Central memory CD8-positive, alpha-beta T cell (primary cell): ENCODE results near the gene PRR20E.

Experiments
- ATAC-seq: fragments of 150-1000 bp; cut with Tn5 transposase; replicated peaks from 2 replicates; pipeline ENCODE4 v1.10.0; 2022; ENCODE audit warnings: mild to moderate bottlenecking, moderate FRiP score, moderate number of reproducible peaks; ENCODE audit not compliant: poor library complexity, severe bottlenecking; ENCODE audit errors: extremely low read depth
- DNase-seq, 2 donors: peaks; one replicate each; pipeline ENCODE4 v3.0.0; 2021; ENCODE audit warnings: low spot score in 2 of 2
- H3K27ac Mint-ChIP-seq: one replicate; pipeline ENCODE4 v1.8.0; 2022; ENCODE audit warnings: low read depth, mild to moderate bottlenecking, moderate library complexity, mixed read lengths
- H3K27me3 Mint-ChIP-seq: one replicate; pipeline ENCODE4 v1.8.0; 2022; ENCODE audit warnings: mixed read lengths
- H3K36me3 Mint-ChIP-seq: one replicate; pipeline ENCODE4 v1.8.0; 2022; ENCODE audit warnings: mild to moderate bottlenecking, moderate library complexity, mixed read lengths; ENCODE audit not compliant: insufficient read depth
- H3K4me1 Mint-ChIP-seq: one replicate; pipeline ENCODE4 v1.8.0; 2022; ENCODE audit warnings: mixed read lengths
- H3K4me3 Mint-ChIP-seq: one replicate; pipeline ENCODE4 v1.8.0; 2022; ENCODE audit warnings: mild to moderate bottlenecking, moderate library complexity, mixed read lengths
- H3K9me3 Mint-ChIP-seq: one replicate; pipeline ENCODE4 v1.8.0; 2022; ENCODE audit warnings: mixed read lengths

Gene PRR20E

DNA sequence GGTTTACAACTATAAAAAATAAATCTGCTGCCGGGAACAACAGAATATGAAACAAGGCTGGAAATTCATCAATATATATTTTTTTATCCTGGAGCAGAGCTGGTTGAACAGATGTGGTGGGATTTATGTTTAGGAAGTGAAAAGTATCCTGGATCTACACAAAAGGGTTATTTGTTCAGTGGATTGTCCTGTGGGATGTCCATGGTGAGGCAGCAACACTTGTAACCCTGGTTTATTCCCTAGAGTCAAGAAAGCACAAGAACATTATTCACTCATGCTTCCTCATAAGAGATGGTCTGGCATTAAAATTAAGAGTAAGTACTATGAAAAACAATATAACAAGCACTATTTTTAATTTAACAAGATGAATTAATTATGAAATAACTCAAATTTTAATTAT is 46.0 kb downstream of the PRR20E start:
- no peaks in the 10 kb centered on the region for H3K27me3 Mint-ChIP-seq
- ATAC-seq (no peak), DNase-seq (no peak)
- no peak overlapping the region for H3K4me3 Mint-ChIP-seq
- H3K36me3 Mint-ChIP-seq = no peaks in the 10 kb centered on the region
- peaks cover 16% of the 10 kb centered on the region for H3K9me3 Mint-ChIP-seq
- no peaks in the 10 kb centered on the region for H3K4me1 Mint-ChIP-seq
- no peak overlapping the region for H3K27ac Mint-ChIP-seq
